ENCODE data around the gene CRYGD.

DNA sequence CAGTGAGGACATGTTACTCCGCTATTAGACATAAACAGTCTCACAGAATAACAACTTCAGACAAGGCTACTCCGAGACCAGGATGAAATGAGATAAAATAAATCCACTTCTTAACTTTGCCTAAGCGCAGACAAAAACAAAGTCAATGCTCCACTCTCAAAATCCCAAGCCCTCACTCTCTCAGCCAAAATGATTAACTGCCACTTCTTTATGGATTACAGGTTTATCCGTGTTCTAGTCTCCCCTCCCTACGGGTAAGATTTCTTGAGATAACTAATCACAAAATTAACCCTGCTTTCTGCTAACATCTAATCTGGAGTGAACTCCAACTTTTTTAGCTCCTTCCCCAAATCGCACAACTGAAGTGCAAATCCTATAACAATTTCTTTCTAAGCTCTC lies 6.4 kb upstream of the CRYGD start:
- TF ChIP-seq ZSCAN20 (CRISPR knock-in tag; IDR thresholded peaks at IDR 0.05) (no peak), EP300 (IDR thresholded peaks at IDR 0.05) (no peak), ZFP36 (IDR thresholded peaks at IDR 0.05; ENCODE audit: borderline replicate concordance, partially characterized antibody) (no peak), CBX8 (IDR thresholded peaks at IDR 0.05) (no peak)
- TF ChIP-seq, protein P1, sequence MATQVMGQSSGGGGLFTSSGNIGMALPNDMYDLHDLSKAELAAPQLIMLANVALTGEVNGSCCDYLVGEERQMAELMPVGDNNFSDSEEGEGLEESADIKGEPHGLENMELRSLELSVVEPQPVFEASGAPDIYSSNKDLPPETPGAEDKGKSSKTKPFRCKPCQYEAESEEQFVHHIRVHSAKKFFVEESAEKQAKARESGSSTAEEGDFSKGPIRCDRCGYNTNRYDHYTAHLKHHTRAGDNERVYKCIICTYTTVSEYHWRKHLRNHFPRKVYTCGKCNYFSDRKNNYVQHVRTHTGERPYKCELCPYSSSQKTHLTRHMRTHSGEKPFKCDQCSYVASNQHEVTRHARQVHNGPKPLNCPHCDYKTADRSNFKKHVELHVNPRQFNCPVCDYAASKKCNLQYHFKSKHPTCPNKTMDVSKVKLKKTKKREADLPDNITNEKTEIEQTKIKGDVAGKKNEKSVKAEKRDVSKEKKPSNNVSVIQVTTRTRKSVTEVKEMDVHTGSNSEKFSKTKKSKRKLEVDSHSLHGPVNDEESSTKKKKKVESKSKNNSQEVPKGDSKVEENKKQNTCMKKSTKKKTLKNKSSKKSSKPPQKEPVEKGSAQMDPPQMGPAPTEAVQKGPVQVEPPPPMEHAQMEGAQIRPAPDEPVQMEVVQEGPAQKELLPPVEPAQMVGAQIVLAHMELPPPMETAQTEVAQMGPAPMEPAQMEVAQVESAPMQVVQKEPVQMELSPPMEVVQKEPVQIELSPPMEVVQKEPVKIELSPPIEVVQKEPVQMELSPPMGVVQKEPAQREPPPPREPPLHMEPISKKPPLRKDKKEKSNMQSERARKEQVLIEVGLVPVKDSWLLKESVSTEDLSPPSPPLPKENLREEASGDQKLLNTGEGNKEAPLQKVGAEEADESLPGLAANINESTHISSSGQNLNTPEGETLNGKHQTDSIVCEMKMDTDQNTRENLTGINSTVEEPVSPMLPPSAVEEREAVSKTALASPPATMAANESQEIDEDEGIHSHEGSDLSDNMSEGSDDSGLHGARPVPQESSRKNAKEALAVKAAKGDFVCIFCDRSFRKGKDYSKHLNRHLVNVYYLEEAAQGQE (IDR thresholded peaks at IDR 0.05) = no peak
- TF ChIP-seq, protein P2, sequence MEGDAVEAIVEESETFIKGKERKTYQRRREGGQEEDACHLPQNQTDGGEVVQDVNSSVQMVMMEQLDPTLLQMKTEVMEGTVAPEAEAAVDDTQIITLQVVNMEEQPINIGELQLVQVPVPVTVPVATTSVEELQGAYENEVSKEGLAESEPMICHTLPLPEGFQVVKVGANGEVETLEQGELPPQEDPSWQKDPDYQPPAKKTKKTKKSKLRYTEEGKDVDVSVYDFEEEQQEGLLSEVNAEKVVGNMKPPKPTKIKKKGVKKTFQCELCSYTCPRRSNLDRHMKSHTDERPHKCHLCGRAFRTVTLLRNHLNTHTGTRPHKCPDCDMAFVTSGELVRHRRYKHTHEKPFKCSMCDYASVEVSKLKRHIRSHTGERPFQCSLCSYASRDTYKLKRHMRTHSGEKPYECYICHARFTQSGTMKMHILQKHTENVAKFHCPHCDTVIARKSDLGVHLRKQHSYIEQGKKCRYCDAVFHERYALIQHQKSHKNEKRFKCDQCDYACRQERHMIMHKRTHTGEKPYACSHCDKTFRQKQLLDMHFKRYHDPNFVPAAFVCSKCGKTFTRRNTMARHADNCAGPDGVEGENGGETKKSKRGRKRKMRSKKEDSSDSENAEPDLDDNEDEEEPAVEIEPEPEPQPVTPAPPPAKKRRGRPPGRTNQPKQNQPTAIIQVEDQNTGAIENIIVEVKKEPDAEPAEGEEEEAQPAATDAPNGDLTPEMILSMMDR (IDR thresholded peaks at IDR 0.05) = no peak
- TF ChIP-seq, protein P3, sequence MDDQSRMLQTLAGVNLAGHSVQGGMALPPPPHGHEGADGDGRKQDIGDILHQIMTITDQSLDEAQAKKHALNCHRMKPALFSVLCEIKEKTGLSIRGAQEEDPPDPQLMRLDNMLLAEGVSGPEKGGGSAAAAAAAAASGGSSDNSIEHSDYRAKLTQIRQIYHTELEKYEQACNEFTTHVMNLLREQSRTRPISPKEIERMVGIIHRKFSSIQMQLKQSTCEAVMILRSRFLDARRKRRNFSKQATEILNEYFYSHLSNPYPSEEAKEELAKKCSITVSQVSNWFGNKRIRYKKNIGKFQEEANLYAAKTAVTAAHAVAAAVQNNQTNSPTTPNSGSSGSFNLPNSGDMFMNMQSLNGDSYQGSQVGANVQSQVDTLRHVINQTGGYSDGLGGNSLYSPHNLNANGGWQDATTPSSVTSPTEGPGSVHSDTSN (IDR thresholded peaks at IDR 0.05) = no peak
- TF ChIP-seq, protein P4, sequence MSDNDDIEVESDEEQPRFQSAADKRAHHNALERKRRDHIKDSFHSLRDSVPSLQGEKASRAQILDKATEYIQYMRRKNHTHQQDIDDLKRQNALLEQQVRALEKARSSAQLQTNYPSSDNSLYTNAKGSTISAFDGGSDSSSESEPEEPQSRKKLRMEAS (IDR thresholded peaks at IDR 0.05) = no peak

Data from A549 (cell line).